ENCODE measurements around the gene S100A9. TPM values are rescaled to one million over a fixed set of nuclear protein-coding genes. Genes with fewer than 3 reads are reported as not detected.

The S100A9 gene
- total RNA-seq, 2 donors from 2014 or later, result not detected

- no peak for TF ChIP-seq CTCF (conservative IDR thresholded peaks at IDR 0.05)
- H3K4me1 ChIP-seq (ENCODE audit: control insufficient read depth, insufficient read depth, low read length), result no peaks in the 10 kb centered on the region
- no peaks in the 10 kb centered on the region for H3K27me3 ChIP-seq (ENCODE audit: control insufficient read depth, insufficient read depth, low read length, poor library complexity, severe bottlenecking)
- no peak overlapping the region for H3K9ac ChIP-seq (ENCODE audit: extremely low read depth, low read length, poor library complexity, severe bottlenecking)
- H3K4me3 Mint-ChIP-seq, result no peak overlapping the region
- no peak overlapping the region for H3K27ac ChIP-seq (ENCODE audit: low read depth, low read length)
- no peak overlapping the region for H3K4me3 ChIP-seq (ENCODE audit: low read length)
- H3K9me3 ChIP-seq (ENCODE audit: control insufficient read depth, low read length), result no peaks in the 10 kb centered on the region
- peak; percentile 20 for DNase-seq
- no peaks in the 10 kb centered on the region for H3K36me3 ChIP-seq (ENCODE audit: control insufficient read depth, insufficient read depth, low read length)
- H3K9me3 Mint-ChIP-seq, result no peaks in the 10 kb centered on the region
- peaks cover 5% of the 10 kb centered on the region for H3K27me3 Mint-ChIP-seq (ENCODE audit: insufficient read depth)
- H3K27ac Mint-ChIP-seq, result no peak overlapping the region
- WGBS, 2 experiments (ENCODE audit: insufficient coverage in 1 of 2, insufficient read length in 1 of 2), result 91 to 100% methylated on average over 2 to 6 of the region's 6 CpGs
- no peaks in the 10 kb centered on the region for H3K36me3 Mint-ChIP-seq (ENCODE audit: low read depth)
- H3K4me1 Mint-ChIP-seq, result no peaks in the 10 kb centered on the region
These were observed 38.1 kb downstream of the S100A9 start for GRCh38 chr1:153395776-153396175.

GRCh38 chr1:153396461-153396860 is 38.8 kb downstream of the S100A9 start:
- 78 to 82% methylated on average over 3 to 6 of the region's 6 CpGs for WGBS, 2 experiments (ENCODE audit: insufficient coverage in 1 of 2, insufficient read length in 1 of 2)
- Mint-ChIP-seq H3K27ac (no peak overlapping the region), H3K4me3 (no peak overlapping the region), H3K9me3 (no peaks in the 10 kb centered on the region), H3K4me1 (no peaks in the 10 kb centered on the region), H3K27me3 (ENCODE audit: insufficient read depth) (peaks cover 3% of the 10 kb centered on the region), H3K36me3 (ENCODE audit: low read depth) (no peaks in the 10 kb centered on the region)
- DNase-seq, result no peak
- Histone ChIP-seq H3K4me1 (ENCODE audit: control insufficient read depth, insufficient read depth, low read length) (no peaks in the 10 kb centered on the region), H3K27me3 (ENCODE audit: control insufficient read depth, insufficient read depth, low read length, poor library complexity, severe bottlenecking) (no peaks in the 10 kb centered on the region), H3K4me3 (ENCODE audit: low read length) (no peak overlapping the region), H3K27ac (ENCODE audit: low read depth, low read length) (no peak overlapping the region), H3K36me3 (ENCODE audit: control insufficient read depth, insufficient read depth, low read length) (no peaks in the 10 kb centered on the region), H3K9me3 (ENCODE audit: control insufficient read depth, low read length) (no peaks in the 10 kb centered on the region), H3K9ac (ENCODE audit: extremely low read depth, low read length, poor library complexity, severe bottlenecking) (no peak overlapping the region)
- no peak for TF ChIP-seq CTCF (conservative IDR thresholded peaks at IDR 0.05)

GRCh38 chr1:153397051-153397923 is 39.6 kb downstream of the S100A9 start:
- Mint-ChIP-seq H3K36me3 (ENCODE audit: low read depth) (no peaks in the 10 kb centered on the region), H3K4me1 (no peaks in the 10 kb centered on the region), H3K27me3 (ENCODE audit: insufficient read depth) (peaks cover 5% of the 10 kb centered on the region), H3K4me3 (no peak overlapping the region), H3K9me3 (no peaks in the 10 kb centered on the region), H3K27ac (no peak overlapping the region)
- DNase-seq, result peak; percentile 30
- 88 to 90% methylated on average over 12 to 19 of the region's 19 CpGs for WGBS, 2 experiments (ENCODE audit: insufficient coverage in 1 of 2, insufficient read length in 1 of 2)
- no peak overlapping the region for H3K4me3 ChIP-seq (ENCODE audit: low read length)
- TF ChIP-seq CTCF (conservative IDR thresholded peaks at IDR 0.05), result no peak
- no peaks in the 10 kb centered on the region for H3K27me3 ChIP-seq (ENCODE audit: control insufficient read depth, insufficient read depth, low read length, poor library complexity, severe bottlenecking)
- no peak overlapping the region for H3K9ac ChIP-seq (ENCODE audit: extremely low read depth, low read length, poor library complexity, severe bottlenecking)
- no peak overlapping the region for H3K27ac ChIP-seq (ENCODE audit: low read depth, low read length)
- no peaks in the 10 kb centered on the region for H3K9me3 ChIP-seq (ENCODE audit: control insufficient read depth, low read length)
- H3K4me1 ChIP-seq (ENCODE audit: control insufficient read depth, insufficient read depth, low read length), result no peaks in the 10 kb centered on the region
- H3K36me3 ChIP-seq (ENCODE audit: control insufficient read depth, insufficient read depth, low read length), result no peaks in the 10 kb centered on the region

Measured in endodermal cell (in vitro differentiated cells).